HG03469 (cell line): ENCODE results near the gene TEX22.
"Not testable (repeated sequence)": the region's sequence is repeated elsewhere in the genome, so short reads cannot be mapped to it uniquely, and the experiment has no call there.

Source experiments
- ATAC-seq: cut with Tn5 transposase; IDR thresholded peaks from one replicate; pipeline ENCODE4 v1.9.1; 2021; ENCODE audit warnings: mild to moderate bottlenecking, moderate library complexity, moderate number of reproducible peaks; ENCODE audit not compliant: unreplicated experiment

Gene TEX22

GRCh38 chr14:105398044-105398725, at the start of gene TEX22:
TEX22 (plus strand) TSS chr14:105398538; CDS start chr14:105399341, 803 bp downstream.
- peak; percentile 45 for ATAC-seq

- no peak for ATAC-seq
These were observed 49.2 kb upstream of the TEX22 start for GRCh38 chr14:105348945-105349699.

- ATAC-seq = no peak
These were observed 48.3 kb upstream of the TEX22 start for GRCh38 chr14:105349992-105350391.

- no peak for ATAC-seq
These were observed 47.7 kb upstream of the TEX22 start for GRCh38 chr14:105350450-105351244.

- no peak for ATAC-seq
These were observed 46.9 kb upstream of the TEX22 start for GRCh38 chr14:105351410-105351809.

GRCh38 chr14:105351920-105352851, 46.2 kb upstream of the TEX22 start:
- ATAC-seq = no peak

GRCh38 chr14:105353136-105353535, 45.2 kb upstream of the TEX22 start:
- ATAC-seq = no peak

GRCh38 chr14:105354541-105354940, 43.8 kb upstream of the TEX22 start:
- ATAC-seq = no peak

- ATAC-seq = no peak
These were observed 43.2 kb upstream of the TEX22 start for GRCh38 chr14:105355049-105355575.

GRCh38 chr14:105355850-105356604, 42.3 kb upstream of the TEX22 start:
- no peak for ATAC-seq

GRCh38 chr14:105356927-105357326, 41.4 kb upstream of the TEX22 start:
- no peak for ATAC-seq

- no peak for ATAC-seq
These were observed 40.7 kb upstream of the TEX22 start for GRCh38 chr14:105357626-105358025.

- no peak for ATAC-seq
These were observed 40.0 kb upstream of the TEX22 start for GRCh38 chr14:105358140-105358846.

GRCh38 chr14:105358943-105359342, 39.4 kb upstream of the TEX22 start:
- no peak for ATAC-seq

GRCh38 chr14:105361412-105361811, 36.9 kb upstream of the TEX22 start:
- not testable (repeated sequence) for ATAC-seq

GRCh38 chr14:105363847-105364708, 34.3 kb upstream of the TEX22 start:
- no peak for ATAC-seq

GRCh38 chr14:105365101-105365500, 33.2 kb upstream of the TEX22 start:
- no peak for ATAC-seq

GRCh38 chr14:105365681-105366080, 32.7 kb upstream of the TEX22 start:
- ATAC-seq = no peak
